Measurements from ENCODE around the gene MRPL12. TPM values are rescaled to one million over a fixed set of nuclear protein-coding genes. Genes with fewer than 3 reads are reported as not detected.

The MRPL12 gene
- total and polyA plus RNA-seq, 2 of the 8 experiments (the other 6 are each of a cell fraction or from before 2014, with no cell fraction given), result 120 to 141 TPM

GRCh38 chr17:81700353-81701287 lies 2.5 kb upstream of the MRPL12 start (continued):
- no peak for TF ChIP-seq CHD7 (IDR thresholded peaks at IDR 0.05; ENCODE audit: insufficient replicate concordance, low read length)
- no peak for TF ChIP-seq HDAC6 (IDR thresholded peaks at IDR 0.05; ENCODE audit: low read depth, low read length)
- TF ChIP-seq TAF7 (optimal IDR thresholded peaks at IDR 0.05; ENCODE audit: borderline replicate concordance, low read depth, low read length), result no peak
- TF ChIP-seq RNF2 (IDR thresholded peaks at IDR 0.05; ENCODE audit: borderline replicate concordance, low read depth, low read length, missing control alignments, poor library complexity, severe bottlenecking), result no peak
- no peak for TF ChIP-seq SRF (IDR thresholded peaks at IDR 0.05; ENCODE audit: low read depth, low read length)
- no peak for TF ChIP-seq SAP30 (IDR thresholded peaks at IDR 0.05; ENCODE audit: insufficient read depth, insufficient replicate concordance, low read length)
- TF ChIP-seq USF2 (IDR thresholded peaks at IDR 0.05; ENCODE audit: low read length), result no peak
